ENCODE results near the gene WRAP73.

The WRAP73 gene

DNA sequence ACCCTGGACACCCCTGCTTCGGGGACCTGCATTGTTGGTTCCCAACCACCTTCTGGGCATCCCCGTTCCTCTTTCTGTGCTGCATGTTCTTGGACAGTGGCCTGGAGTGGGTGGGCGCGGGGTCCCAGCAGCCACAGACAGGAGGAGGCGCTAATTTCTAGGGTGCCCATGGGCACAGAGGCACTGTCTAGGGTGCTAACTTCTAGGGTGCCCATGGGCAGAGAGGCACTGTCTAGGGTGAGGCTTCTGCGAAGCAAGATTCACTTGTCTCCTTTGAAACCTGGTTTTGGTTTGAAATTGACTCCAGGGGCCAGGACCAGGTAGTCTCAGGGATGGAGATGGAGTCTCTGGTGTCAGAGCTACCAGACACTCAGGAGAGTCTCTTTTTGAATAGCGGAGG lies 37.8 kb downstream of the WRAP73 start:
- no peaks in the 10 kb centered on the region for H3K36me3 ChIP-seq
- no peak for DNase-seq
- no peak overlapping the region for H3K4me3 ChIP-seq (ENCODE audit: low read depth, low read length)
- no peaks in the 10 kb centered on the region for H3K27me3 ChIP-seq
- H3K9me3 ChIP-seq = no peaks in the 10 kb centered on the region
- no peaks in the 10 kb centered on the region for H3K4me1 ChIP-seq
- TF ChIP-seq, protein P1, sequence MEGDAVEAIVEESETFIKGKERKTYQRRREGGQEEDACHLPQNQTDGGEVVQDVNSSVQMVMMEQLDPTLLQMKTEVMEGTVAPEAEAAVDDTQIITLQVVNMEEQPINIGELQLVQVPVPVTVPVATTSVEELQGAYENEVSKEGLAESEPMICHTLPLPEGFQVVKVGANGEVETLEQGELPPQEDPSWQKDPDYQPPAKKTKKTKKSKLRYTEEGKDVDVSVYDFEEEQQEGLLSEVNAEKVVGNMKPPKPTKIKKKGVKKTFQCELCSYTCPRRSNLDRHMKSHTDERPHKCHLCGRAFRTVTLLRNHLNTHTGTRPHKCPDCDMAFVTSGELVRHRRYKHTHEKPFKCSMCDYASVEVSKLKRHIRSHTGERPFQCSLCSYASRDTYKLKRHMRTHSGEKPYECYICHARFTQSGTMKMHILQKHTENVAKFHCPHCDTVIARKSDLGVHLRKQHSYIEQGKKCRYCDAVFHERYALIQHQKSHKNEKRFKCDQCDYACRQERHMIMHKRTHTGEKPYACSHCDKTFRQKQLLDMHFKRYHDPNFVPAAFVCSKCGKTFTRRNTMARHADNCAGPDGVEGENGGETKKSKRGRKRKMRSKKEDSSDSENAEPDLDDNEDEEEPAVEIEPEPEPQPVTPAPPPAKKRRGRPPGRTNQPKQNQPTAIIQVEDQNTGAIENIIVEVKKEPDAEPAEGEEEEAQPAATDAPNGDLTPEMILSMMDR (IDR thresholded peaks at IDR 0.05; ENCODE audit: low read depth, low read length) = no peak

DNA sequence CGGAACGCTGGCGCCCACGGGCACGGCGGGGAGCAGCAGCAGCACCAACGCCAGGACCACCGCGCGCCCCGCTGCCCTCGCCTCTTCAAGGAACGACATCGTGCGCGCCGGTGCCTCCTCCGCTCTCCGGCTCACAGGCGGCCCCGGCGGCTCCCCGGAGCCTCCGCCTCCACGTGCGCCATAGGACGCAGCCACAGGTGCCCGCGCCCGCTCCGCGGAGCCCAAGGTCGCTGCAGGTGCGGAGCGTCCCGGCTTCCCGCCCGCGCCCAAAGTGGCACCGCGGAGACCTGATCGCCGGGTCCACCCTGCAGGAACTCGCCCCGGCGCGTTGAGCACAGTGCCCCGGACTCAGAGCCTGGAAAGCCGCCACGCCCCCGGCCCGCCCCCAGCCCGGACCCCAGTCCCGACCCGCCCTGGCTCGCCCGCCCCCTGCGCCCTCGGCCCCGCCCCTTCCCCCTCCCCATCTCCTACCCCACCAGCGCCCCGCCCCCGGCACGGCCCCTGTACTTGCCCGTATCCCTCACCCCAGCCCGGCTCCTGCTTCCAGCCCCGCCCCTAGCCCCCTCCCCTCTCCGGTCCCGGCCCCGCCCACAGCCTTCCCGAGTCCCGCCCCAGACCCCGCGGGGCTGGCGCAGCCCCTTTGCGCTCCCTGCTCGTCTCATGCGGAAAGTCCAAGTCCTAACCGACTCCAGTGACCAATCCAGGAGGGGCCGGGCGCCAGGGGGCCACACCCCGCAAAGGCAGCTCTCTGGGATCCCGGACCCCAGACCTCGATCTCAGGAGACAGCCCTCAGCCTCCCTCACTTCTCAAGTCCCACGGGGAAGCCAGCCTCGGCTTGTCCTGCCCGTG lies 38.5 kb downstream of the WRAP73 start, which contains the start of gene MEGF6:
MEGF6 (minus strand) TSS at position 339 of the 850 bp plus-strand sequence; CDS start at position 99, 240 bp downstream.
- DNase-seq = peak; percentile 91
- TF ChIP-seq, protein P1 (IDR thresholded peaks at IDR 0.05; ENCODE audit: low read depth, low read length) = no peak
- H3K9me3 ChIP-seq = no peaks in the 10 kb centered on the region
- H3K4me1 ChIP-seq = no peaks in the 10 kb centered on the region
- peak within 1 kb of the TSS; percentile 32 for H3K4me3 ChIP-seq (ENCODE audit: low read depth, low read length)
- H3K27me3 ChIP-seq = no peaks in the 10 kb centered on the region
- H3K36me3 ChIP-seq = no peaks in the 10 kb centered on the region

- Histone ChIP-seq H3K4me1 (no peaks in the 10 kb centered on the region), H3K27me3 (no peaks in the 10 kb centered on the region), H3K9me3 (no peaks in the 10 kb centered on the region), H3K4me3 (ENCODE audit: low read depth, low read length) (peak overlapping the region; percentile 32; the same call in 1 of the 2 replicates), H3K36me3 (no peaks in the 10 kb centered on the region)
- no peak for DNase-seq
- TF ChIP-seq, protein P1 (IDR thresholded peaks at IDR 0.05; ENCODE audit: low read depth, low read length) = no peak
Observed at GRCh38 chr1:3610527-3611169, 39.3 kb downstream of the WRAP73 start.

DNA sequence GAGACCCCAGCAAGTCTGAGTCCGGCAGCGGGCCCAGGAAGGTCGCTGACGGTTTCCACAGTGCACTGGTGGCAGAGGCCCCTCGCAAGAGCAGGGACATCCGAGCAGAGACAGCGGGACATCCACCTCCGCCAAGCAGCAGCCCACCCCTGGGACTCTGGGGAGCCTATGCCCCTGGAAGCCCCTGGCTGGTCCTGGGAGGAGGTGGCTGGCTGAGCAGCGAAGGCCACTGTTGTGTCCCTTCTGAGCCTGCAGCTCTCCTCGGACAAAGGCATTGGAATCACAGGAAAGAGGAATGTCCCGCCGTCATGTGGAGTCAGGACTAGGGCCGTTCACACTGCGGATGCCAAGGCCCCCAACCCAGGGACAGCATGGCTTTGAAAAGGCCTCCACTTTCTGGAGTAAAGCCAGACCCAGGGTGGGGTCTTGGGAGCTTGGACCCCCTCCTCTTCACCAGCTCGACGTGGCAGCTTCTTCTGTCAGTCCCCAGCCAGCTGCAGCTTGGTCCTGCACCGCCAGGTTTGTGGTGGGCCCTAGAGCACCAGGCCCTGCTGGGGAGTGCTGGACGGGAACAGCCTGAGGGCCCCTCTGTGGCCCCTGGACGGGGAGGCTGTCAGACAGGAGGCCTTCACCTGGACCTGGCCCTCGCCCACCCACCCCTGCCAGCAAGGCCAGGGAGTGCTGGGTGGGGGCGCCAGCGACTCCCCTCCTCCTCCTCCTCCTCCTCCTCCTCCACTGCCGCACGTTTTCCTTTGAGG lies 40.0 kb downstream of the WRAP73 start:
- no peaks in the 10 kb centered on the region for H3K36me3 ChIP-seq
- TF ChIP-seq, protein P1 (IDR thresholded peaks at IDR 0.05; ENCODE audit: low read depth, low read length) = no peak
- DNase-seq = no peak
- no peak overlapping the region for H3K4me3 ChIP-seq (ENCODE audit: low read depth, low read length)
- H3K27me3 ChIP-seq = no peaks in the 10 kb centered on the region
- no peaks in the 10 kb centered on the region for H3K9me3 ChIP-seq
- H3K4me1 ChIP-seq = no peaks in the 10 kb centered on the region

- Histone ChIP-seq H3K9me3 (no peaks in the 10 kb centered on the region), H3K36me3 (no peaks in the 10 kb centered on the region), H3K4me1 (no peaks in the 10 kb centered on the region), H3K4me3 (ENCODE audit: low read depth, low read length) (no peak overlapping the region), H3K27me3 (no peaks in the 10 kb centered on the region)
- DNase-seq = no peak
- TF ChIP-seq, protein P1 (IDR thresholded peaks at IDR 0.05; ENCODE audit: low read depth, low read length) = no peak
Observed at GRCh38 chr1:3609016-3609768, 40.7 kb downstream of the WRAP73 start.

Data from BE2C (cell line).